WERI-Rb-1 (cell line): Measurements from ENCODE around the gene HPGDS.
"Not testable (repeated sequence)": the region's sequence is repeated elsewhere in the genome, so short reads cannot be mapped to it uniquely, and the experiment has no call there.

Experiments used
- DNase-seq: peaks from one replicate; pipeline ENCODE4 v3.0.0-alpha.2; 2020
- H3K27ac ChIP-seq: fragments of 250-450 bp; sonication (Bioruptor Pico); 2 replicates; pipeline ENCODE4 v1.5.1; 2020; ENCODE audit warnings: mild to moderate bottlenecking, moderate library complexity
- H3K27me3 ChIP-seq: fragments of 250-450 bp; sonication (Bioruptor Pico); 2 replicates; pipeline ENCODE4 v1.5.1; 2021; ENCODE audit warnings: mild to moderate bottlenecking, low read depth, moderate library complexity; ENCODE audit not compliant: insufficient read depth, severe bottlenecking
- H3K36me3 ChIP-seq: fragments of 250-450 bp; sonication (Bioruptor Pico); 2 replicates; pipeline ENCODE4 v1.5.1; 2020; ENCODE audit warnings: mild to moderate bottlenecking, moderate library complexity
- H3K4me3 ChIP-seq: 2 replicates; pipeline ENCODE4 v1.5.1; 2011; ENCODE audit warnings: low read depth, mild to moderate bottlenecking, control low read depth, low read length
- H3K9me3 ChIP-seq: fragments of 250-450 bp; sonication (Bioruptor Pico); 2 replicates; pipeline ENCODE4 v1.5.1; 2021; ENCODE audit warnings: mild to moderate bottlenecking, moderate library complexity; ENCODE audit not compliant: severe bottlenecking
- CTCF ChIP-seq: IDR thresholded peaks from 2 replicates; pipeline ENCODE4 v1.5.1; 2011; ENCODE audit warnings: low read depth, mild to moderate bottlenecking, control low read depth, inconsistent platforms, low read length

The HPGDS gene

GRCh38 chr4:94305466-94306225, 37.0 kb downstream of the HPGDS start:
- Histone ChIP-seq H3K4me3 (no peak overlapping the region), H3K27ac (no peak overlapping the region), H3K36me3 (no peaks in the 10 kb centered on the region), H3K9me3 (no peaks in the 10 kb centered on the region), H3K27me3 (no peaks in the 10 kb centered on the region)
- TF ChIP-seq CTCF, result no peak
- no peak for DNase-seq

GRCh38 chr4:94304365-94304971, 38.2 kb downstream of the HPGDS start:
- DNase-seq, result no peak
- peak; percentile 45; the same call in 1 of the 2 replicates for TF ChIP-seq CTCF
- H3K27ac ChIP-seq, result no peak overlapping the region

DNA sequence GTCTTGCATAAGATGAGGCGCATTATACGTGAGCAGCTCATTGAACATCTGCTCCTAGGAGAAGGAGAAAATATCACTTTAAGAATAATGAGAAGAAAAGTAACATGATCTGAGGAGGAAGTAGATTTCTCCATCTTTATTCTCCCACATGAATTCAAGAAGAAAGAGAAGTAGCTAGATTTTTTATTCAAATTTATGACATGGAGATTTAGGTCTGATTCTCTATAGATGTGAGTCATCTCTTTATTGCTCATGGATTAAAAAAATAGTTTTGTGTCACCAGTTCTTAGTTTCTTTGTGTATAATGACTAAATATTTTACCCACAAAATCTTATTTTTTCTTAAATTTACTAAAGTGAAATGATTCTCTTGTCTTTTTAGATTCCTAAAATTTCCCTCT, 40.4 kb downstream of the HPGDS start:
- no peak for TF ChIP-seq CTCF
- no peaks in the 10 kb centered on the region for H3K27me3 ChIP-seq
- no peak for DNase-seq

More at GRCh38 chr4:94304365-94304971, 38.2 kb downstream of the HPGDS start:
- no peak overlapping the region for H3K4me3 ChIP-seq
- no peaks in the 10 kb centered on the region for H3K27me3 ChIP-seq
- H3K9me3 ChIP-seq, result no peaks in the 10 kb centered on the region
- H3K36me3 ChIP-seq, result no peaks in the 10 kb centered on the region

GRCh38 chr4:94298725-94299252, 43.8 kb downstream of the HPGDS start:
- H3K27ac ChIP-seq, result no peak overlapping the region
- no peak for DNase-seq
- no peak for TF ChIP-seq CTCF
- H3K9me3 ChIP-seq, result no peaks in the 10 kb centered on the region
- H3K36me3 ChIP-seq, result no peaks in the 10 kb centered on the region
- no peaks in the 10 kb centered on the region for H3K27me3 ChIP-seq
- no peak overlapping the region for H3K4me3 ChIP-seq

More for the DNA sequence above, 40.4 kb downstream of the HPGDS start:
- Histone ChIP-seq H3K36me3 (no peaks in the 10 kb centered on the region), H3K4me3 (no peak overlapping the region), H3K27ac (no peak overlapping the region), H3K9me3 (no peaks in the 10 kb centered on the region)

- H3K9me3 ChIP-seq, H3K27me3 ChIP-seq, H3K36me3 ChIP-seq, DNase-seq, H3K27ac ChIP-seq, H3K4me3 ChIP-seq: not testable (repeated sequence)
Measured at GRCh38 chr4:94295473-94295872, 47.2 kb downstream of the HPGDS start.

- H3K9me3 ChIP-seq, DNase-seq, H3K27me3 ChIP-seq, H3K4me3 ChIP-seq, H3K27ac ChIP-seq, H3K36me3 ChIP-seq: not testable (repeated sequence)
Measured at GRCh38 chr4:94293981-94294380, 48.7 kb downstream of the HPGDS start.
